Spleen (tissue), 11 donors: ENCODE measurements around the gene MYO18A. TPM values are rescaled to one million over a fixed set of nuclear protein-coding genes. Genes with fewer than 3 reads are reported as not detected.

ENCODE experiments used
- DNase-seq: peaks from one replicate; pipeline ENCODE4 v3.0.0-alpha.2; 2020
- H3K27ac ChIP-seq, 8 donors: fragments of 200-600 bp; sonication (generic) in 7 of 8; 1 replicate in 4 of 8; 2 replicates in 4 of 8; pipeline versions ENCODE4 v1.5.0 to v1.8.0; 2016 to 2021; ENCODE audit warnings: inconsistent platforms in 4 of 8, mild to moderate bottlenecking in 4 of 8, moderate library complexity in 1 of 8
- H3K27me3 ChIP-seq, 7 donors: fragments of 200-600 bp; sonication (generic) in 6 of 7; replicated peaks in 1 of 7; 1 replicate in 4 of 7; 2 replicates in 3 of 7; pipeline versions ENCODE4 v1.5.0 to v1.8.0; 2016 to 2021; ENCODE audit warnings: inconsistent platforms in 3 of 7, mild to moderate bottlenecking in 1 of 7
- H3K36me3 ChIP-seq, 6 donors: fragments of 200-600 bp; sonication (generic) in 5 of 6; 1 replicate in 4 of 6; 2 replicates in 2 of 6; pipeline versions ENCODE4 v1.5.0 to v1.8.0; 2016 to 2021; ENCODE audit warnings: inconsistent platforms in 2 of 6
- H3K4me1 ChIP-seq, 6 donors: fragments of 200-600 bp; sonication (generic) in 5 of 6; 1 replicate in 3 of 6; 2 replicates in 3 of 6; pipeline versions ENCODE4 v1.5.0 to v1.8.0; 2016 to 2021; ENCODE audit warnings: inconsistent platforms in 3 of 6
- H3K4me3 ChIP-seq, 8 donors: fragments of 200-600 bp; sonication (generic) in 7 of 8; 1 replicate in 4 of 8; 2 replicates in 4 of 8; pipeline versions ENCODE4 v1.5.0 to v1.8.0; 2016 to 2021; ENCODE audit warnings: inconsistent platforms in 4 of 8, mild to moderate bottlenecking in 4 of 8, moderate library complexity in 2 of 8
- H3K9me3 ChIP-seq, 8 donors: fragments of 200-600 bp; sonication (generic) in 7 of 8; 1 replicate in 4 of 8; 2 replicates in 4 of 8; pipeline versions ENCODE4 v1.5.0 to v1.8.0; 2016 to 2021; ENCODE audit warnings: inconsistent platforms in 4 of 8
- POLR2A ChIP-seq, 3 donors: fragments of 450-650 bp; IDR thresholded peaks; one replicate each; pipeline ENCODE4 v1.5.1; 2017; ENCODE audit warnings: antibody characterized with exemption in 3 of 3, mild to moderate bottlenecking in 1 of 3
- POLR2AphosphoS5 ChIP-seq, 3 donors: sonication (generic); formaldehyde crosslinking; IDR thresholded peaks; one replicate each; pipeline ENCODE4 v1.5.1; 2017; ENCODE audit warnings: antibody characterized with exemption in 3 of 3
- WGBS, 5 donors: extraction: QIAGEN DNeasy Blood & Tissue Kit in 3 of 5; methylation state at CpG; one replicate each; pipeline versions ENCODE4 v1.1.5 to v1.1.7; 2013 to 2018; 5-methylcytosine and 5-hydroxymethylcytosine counted together
- intact Hi-C: fragments of 100-400 bp; cut with DNase I; formaldehyde crosslinking; loops from one replicate; pipeline ENCODE4 v1.15.0; 2023; ENCODE audit warnings: low total_unique reads
- polyA plus RNA-seq, 3 donors: library from polyadenylated mRNA; stranded (reverse); fragments of 200-250 nt; gene quantifications; one replicate each; pipeline ENCODE4 v1.2.1, GENCODE V29; 2013
- total RNA-seq, 7 donors: library from RNA; depleted of rRNA in 3 of 7; stranded (reverse); fragments of >200 nt in 3 of 7; fragmentation: NEBNext Ultra II Directional in 4 of 7; extraction: Animal tissue kit (Norgen Biotek cat#: 25700) in 4 of 7; gene quantifications; one replicate each; pipeline versions ENCODE4 v1.1.0 to v1.2.1, GENCODE V29; 2016 to 2021
- TF ChIP-seq, protein P1 (sequence below), 11 experiments: fragments of 200-600 bp in 7 of 11; fragments of 450-650 bp in 4 of 11; sonication (generic) in 4 of 11; IDR thresholded peaks in 8 of 11; conservative IDR thresholded peaks in 3 of 11; 1 replicate in 7 of 11; 2 replicates in 4 of 11; pipeline versions ENCODE4 v1.4.0 to v1.8.0; 2016 to 2021; ENCODE audit warnings: antibody characterized with exemption in 11 of 11, inconsistent platforms in 4 of 11, mild to moderate bottlenecking in 1 of 11
- donor health status: healthy with polysubstance abuse.
- donor health status: DM: no; HTN: no; CAD: no; lungs with moderate emphysema.
- donor health status: DM: no; HTN: no; CAD: no.
- donor health status: Bipolar disorder and iron deficiency.
- donor health status: healthy.
- donor health status: DM: no; HTN: no; CAD: no.
- donor health status: DM: yes; HTN: yes; CAD: no.

Gene MYO18A
- total and polyA plus RNA-seq, 10 donors: 24.2 to 114 (median 68.0) TPM

DNA sequence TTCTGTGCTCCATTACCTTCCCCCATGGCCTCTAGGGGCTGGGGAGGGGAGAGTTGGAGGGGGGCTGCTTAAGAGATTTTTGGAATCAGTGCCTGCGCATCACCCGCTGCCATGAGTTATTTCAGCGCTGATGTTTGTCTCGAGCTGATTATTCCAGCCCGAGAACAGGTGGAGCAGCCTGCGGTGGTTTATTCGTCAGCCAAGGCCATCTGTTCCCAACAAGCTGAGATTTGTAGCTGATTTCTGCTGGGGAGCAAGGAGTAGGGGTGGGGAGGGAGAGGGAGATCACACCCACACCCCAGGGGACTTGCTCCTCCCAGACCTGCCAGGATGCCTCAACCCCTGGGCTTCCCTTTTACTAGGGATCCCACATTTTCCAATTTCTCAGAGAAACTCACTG, 114.2 kb downstream of the MYO18A start:
- H3K36me3 ChIP-seq: no peaks in the 10 kb centered on the region
- H3K27ac ChIP-seq: no peak overlapping the region
- 87 to 94% (median 92%) methylated on average over 7 of the region's 7 CpGs for WGBS, 5 donors
- intact Hi-C loops: no loop called here
- no peak for DNase-seq
- no peaks in the 10 kb centered on the region for H3K9me3 ChIP-seq
- no peak overlapping the region for H3K4me3 ChIP-seq
- no peaks in the 10 kb centered on the region for H3K27me3 ChIP-seq
- H3K4me1 ChIP-seq: no peaks in the 10 kb centered on the region
- TF ChIP-seq POLR2A (IDR thresholded peaks at IDR 0.05) (no peak), POLR2AphosphoS5 (IDR thresholded peaks at IDR 0.05) (no peak)
- TF ChIP-seq, protein P1, sequence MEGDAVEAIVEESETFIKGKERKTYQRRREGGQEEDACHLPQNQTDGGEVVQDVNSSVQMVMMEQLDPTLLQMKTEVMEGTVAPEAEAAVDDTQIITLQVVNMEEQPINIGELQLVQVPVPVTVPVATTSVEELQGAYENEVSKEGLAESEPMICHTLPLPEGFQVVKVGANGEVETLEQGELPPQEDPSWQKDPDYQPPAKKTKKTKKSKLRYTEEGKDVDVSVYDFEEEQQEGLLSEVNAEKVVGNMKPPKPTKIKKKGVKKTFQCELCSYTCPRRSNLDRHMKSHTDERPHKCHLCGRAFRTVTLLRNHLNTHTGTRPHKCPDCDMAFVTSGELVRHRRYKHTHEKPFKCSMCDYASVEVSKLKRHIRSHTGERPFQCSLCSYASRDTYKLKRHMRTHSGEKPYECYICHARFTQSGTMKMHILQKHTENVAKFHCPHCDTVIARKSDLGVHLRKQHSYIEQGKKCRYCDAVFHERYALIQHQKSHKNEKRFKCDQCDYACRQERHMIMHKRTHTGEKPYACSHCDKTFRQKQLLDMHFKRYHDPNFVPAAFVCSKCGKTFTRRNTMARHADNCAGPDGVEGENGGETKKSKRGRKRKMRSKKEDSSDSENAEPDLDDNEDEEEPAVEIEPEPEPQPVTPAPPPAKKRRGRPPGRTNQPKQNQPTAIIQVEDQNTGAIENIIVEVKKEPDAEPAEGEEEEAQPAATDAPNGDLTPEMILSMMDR (IDR thresholded peaks at IDR 0.05 in 8 of 11, conservative IDR thresholded peaks at IDR 0.05 in 3 of 11): no peak

DNA sequence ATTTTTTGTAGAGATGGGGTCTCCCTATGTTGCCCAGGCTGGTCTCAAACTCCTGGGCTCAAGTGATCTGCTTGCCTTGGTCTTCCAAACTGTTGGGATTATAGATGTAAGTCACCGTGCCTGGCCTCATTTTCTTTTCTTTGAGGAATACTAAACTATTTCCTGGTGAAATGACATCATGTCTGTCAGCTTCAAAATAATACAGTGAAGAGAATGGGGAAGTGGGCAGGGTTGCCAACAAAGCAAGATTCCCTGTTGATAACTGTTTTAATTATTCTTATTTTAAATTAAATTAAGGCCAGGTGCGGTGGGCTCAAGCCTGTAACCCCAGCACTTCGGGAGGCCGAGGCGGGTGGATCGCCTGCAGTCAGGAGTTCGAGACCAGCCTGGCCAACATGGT, 116.2 kb downstream of the MYO18A start:
- H3K36me3 ChIP-seq: no peaks in the 10 kb centered on the region
- peaks cover 0 to 6% (median 0%) of the 10 kb centered on the region in 6 donors for H3K4me1 ChIP-seq
- TF ChIP-seq POLR2A (IDR thresholded peaks at IDR 0.05) (no peak), POLR2AphosphoS5 (IDR thresholded peaks at IDR 0.05) (no peak)
- TF ChIP-seq, protein P1 (IDR thresholded peaks at IDR 0.05 in 8 of 11, conservative IDR thresholded peaks at IDR 0.05 in 3 of 11): no peak
- 70 to 75% (median 73%) methylated on average over 7 of the region's 7 CpGs for WGBS, 5 donors
- H3K27ac ChIP-seq: no peak overlapping the region
- H3K4me3 ChIP-seq: no peak overlapping the region
- no peak for DNase-seq
- intact Hi-C loops: no loop called here
- H3K9me3 ChIP-seq: no peaks in the 10 kb centered on the region
- H3K27me3 ChIP-seq: no peaks in the 10 kb centered on the region

- H3K4me1 ChIP-seq: peaks cover 0 to 6% (median 0%) of the 10 kb centered on the region in 6 donors
- 89 to 93% (median 91%) methylated on average over 9 of the region's 9 CpGs for WGBS, 5 donors
- H3K4me3 ChIP-seq: no peak overlapping the region
- intact Hi-C loops: no loop called here
- TF ChIP-seq POLR2AphosphoS5 (IDR thresholded peaks at IDR 0.05): no peak
- TF ChIP-seq, protein P1 (IDR thresholded peaks at IDR 0.05 in 8 of 11, conservative IDR thresholded peaks at IDR 0.05 in 3 of 11): no peak
- no peaks in the 10 kb centered on the region for H3K27me3 ChIP-seq
- no peaks in the 10 kb centered on the region for H3K36me3 ChIP-seq
- DNase-seq: no peak
- H3K27ac ChIP-seq: no peak overlapping the region
- H3K9me3 ChIP-seq: no peaks in the 10 kb centered on the region
Observed at GRCh38 chr17:29062215-29062614, 118.0 kb downstream of the MYO18A start.

DNA sequence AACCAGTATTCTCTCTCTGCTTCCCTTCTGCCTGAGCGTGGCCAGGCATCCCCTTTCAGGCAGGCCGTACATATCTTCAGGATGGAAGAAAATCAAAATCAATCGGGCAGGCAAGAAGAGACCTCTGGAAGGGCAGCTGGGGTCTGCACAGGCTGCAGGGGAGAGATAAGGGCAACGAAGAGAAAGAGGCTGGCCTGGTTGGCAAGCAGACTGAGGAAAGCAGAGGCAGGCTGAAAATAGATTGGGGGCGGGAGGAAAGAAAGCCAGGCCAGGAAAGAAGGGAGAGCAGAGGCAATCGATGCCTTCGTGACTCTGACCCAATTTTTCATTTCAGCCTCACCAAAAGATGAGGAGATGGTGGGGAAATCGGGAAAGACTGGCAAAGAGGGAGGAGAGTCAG, 119.2 kb downstream of the MYO18A start:
- H3K27me3 ChIP-seq: no peaks in the 10 kb centered on the region
- DNase-seq: no peak
- H3K27ac ChIP-seq: peak overlapping the region in 4 of 8 donors; percentile 5 to 39 (median 26)
- H3K4me3 ChIP-seq: no peak overlapping the region
- H3K9me3 ChIP-seq: no peaks in the 10 kb centered on the region
- no peaks in the 10 kb centered on the region for H3K36me3 ChIP-seq
- TF ChIP-seq POLR2AphosphoS5 (IDR thresholded peaks at IDR 0.05) (no peak), POLR2A (IDR thresholded peaks at IDR 0.05) (no peak)
- TF ChIP-seq, protein P1 (IDR thresholded peaks at IDR 0.05 in 8 of 11, conservative IDR thresholded peaks at IDR 0.05 in 3 of 11): no peak
- intact Hi-C loops: no loop called here
- peaks cover 0 to 6% (median 0%) of the 10 kb centered on the region in 6 donors for H3K4me1 ChIP-seq
- WGBS, 5 donors: 49 to 61% (median 51%) methylated on average over 8 of the region's 8 CpGs
